SK-N-SH treated with all-trans-retinoic acid at 6 μM for 48 hours (cell line): ENCODE results near the gene CD55.

Experiments used
- ARNTL ChIP-seq: fragments of 450-650 bp; formaldehyde crosslinking; IDR thresholded peaks from 2 replicates; pipeline ENCODE4 v1.5.0; 2020; ENCODE audit warnings: low read depth, mild to moderate bottlenecking, moderate library complexity, borderline replicate concordance
- BACH2 ChIP-seq: fragments of 250-450 bp; sonication (Bioruptor Pico); IDR thresholded peaks from 2 replicates; pipeline ENCODE4 v1.9.0; 2021; ENCODE audit warnings: mild to moderate bottlenecking, borderline replicate concordance
- CREB5 ChIP-seq: fragments of 250-450 bp; sonication (Bioruptor Pico); IDR thresholded peaks from 2 replicates; pipeline ENCODE4 v1.5.1; 2020; ENCODE audit warnings: low read depth, mild to moderate bottlenecking, moderate library complexity
- CSDC2 ChIP-seq: fragments of 250-450 bp; sonication (Bioruptor Pico); IDR thresholded peaks from 2 replicates; pipeline ENCODE4 v1.5.0; 2020; ENCODE audit warnings: mild to moderate bottlenecking, moderate library complexity
- ISL1 ChIP-seq: fragments of 250-450 bp; sonication (Bioruptor Pico); IDR thresholded peaks from 2 replicates; pipeline ENCODE4 v2.1.2; 2022; ENCODE audit warnings: mild to moderate bottlenecking, moderate library complexity
- PATZ1 ChIP-seq: fragments of 250-450 bp; sonication (Bioruptor Pico); IDR thresholded peaks from 2 replicates; pipeline ENCODE4 v1.8.0; 2020; ENCODE audit warnings: mild to moderate bottlenecking, moderate library complexity, borderline replicate concordance
- POU6F1 ChIP-seq: fragments of 250-450 bp; sonication (Bioruptor Pico); IDR thresholded peaks from 2 replicates; pipeline ENCODE4 v1.8.0; 2021; ENCODE audit warnings: low read depth, mild to moderate bottlenecking, moderate library complexity, borderline replicate concordance
- RARB ChIP-seq: fragments of 250-450 bp; sonication (Bioruptor Pico); IDR thresholded peaks from 2 replicates; pipeline ENCODE4 v1.8.0; 2021; ENCODE audit warnings: mild to moderate bottlenecking, moderate library complexity
- TSHZ2 ChIP-seq: fragments of 250-450 bp; sonication (Bioruptor Pico); IDR thresholded peaks from 2 replicates; pipeline ENCODE4 v1.5.0; 2020; ENCODE audit warnings: mild to moderate bottlenecking, moderate library complexity
- ZNF565 ChIP-seq: fragments of 450-650 bp; formaldehyde crosslinking; conservative IDR thresholded peaks from 2 replicates; pipeline ENCODE4 v1.5.0; 2020; ENCODE audit warnings: low read depth, mild to moderate bottlenecking, moderate library complexity
- ZNF70 ChIP-seq: fragments of 450-650 bp; formaldehyde crosslinking; IDR thresholded peaks from 2 replicates; pipeline ENCODE4 v1.5.0; 2020; ENCODE audit warnings: mild to moderate bottlenecking, moderate library complexity

GRCh38 chr1:207298636-207299398 is 22.7 kb upstream of the CD55 start:
- TF ChIP-seq ARNTL (CRISPR knock-in tag) (no peak), CREB5 (no peak), TSHZ2 (no peak), ZNF565 (CRISPR knock-in tag) (no peak), ZNF70 (CRISPR knock-in tag) (no peak), RARB (CRISPR knock-in tag) (no peak), POU6F1 (CRISPR knock-in tag) (no peak), PATZ1 (CRISPR knock-in tag) (no peak), BACH2 (CRISPR knock-in tag) (no peak), ISL1 (CRISPR knock-in tag) (no peak), CSDC2 (CRISPR knock-in tag) (no peak)
